AG04450 (cell line): Measurements from ENCODE around the gene RNF213. TPM values are rescaled to one million over a fixed set of nuclear protein-coding genes. Genes with fewer than 3 reads are reported as not detected.

Experiments used
- CTCF ChIA-PET: fragments of 300-600, 350-600 bp; formaldehyde crosslinking; extraction: SDS; loops from one replicate; lab custom pipeline; 2022; ENCODE audit warnings: antibody characterized with exemption, inconsistent platforms; lab: Charles Lee
- POLR2A ChIA-PET: fragments of 350-600 bp; formaldehyde crosslinking; extraction: SDS; loops from one replicate; lab custom pipeline; 2021; ENCODE audit warnings: antibody characterized with exemption, inconsistent platforms; lab: Yijun Ruan, JAX
- DNase-seq: peaks from one replicate; pipeline ENCODE4 v3.0.0-alpha.2; 2011; ENCODE audit warnings: low read depth, low spot score
- H3K27ac ChIP-seq: one replicate; pipeline ENCODE4 v1.5.1; 2012; ENCODE audit warnings: low read depth, low read length, control low read depth
- H3K27me3 ChIP-seq: one replicate; pipeline ENCODE4 v1.6.0; 2012; ENCODE audit warnings: low read length; ENCODE audit not compliant: control insufficient read depth, insufficient read depth
- H3K4me3 ChIP-seq: 2 replicates; pipeline ENCODE4 v1.5.1; 2011; ENCODE audit warnings: mild to moderate bottlenecking, low read depth, low read length, control low read depth
- H3K9me3 ChIP-seq: 2 replicates; pipeline ENCODE4 v1.5.1; 2012; ENCODE audit warnings: low read length; ENCODE audit not compliant: control insufficient read depth, insufficient read depth
- CTCF ChIP-seq: IDR thresholded peaks from 2 replicates; pipeline ENCODE4 v1.5.1; 2011; ENCODE audit warnings: low read depth, low read length, control low read depth, inconsistent platforms
- polyA plus RNA-seq: library from polyadenylated mRNA; depleted of rRNA; stranded (reverse); fragments of >200 nt; gene quantifications from 2 replicates; pipeline ENCODE4 v1.2.3, GENCODE V29; 2011

RNF213 gene
- polyA plus RNA-seq, 1 experiment, result 46.8 TPM

- no peak for TF ChIP-seq CTCF
- Histone ChIP-seq H3K4me3 (no peak overlapping the region), H3K27ac (no peak overlapping the region), H3K27me3 (no peaks in the 10 kb centered on the region), H3K9me3 (no peaks in the 10 kb centered on the region; the same call in 1 of the 2 replicates)
- ChIA-PET CTCF (interaction anchor here (1.4 to 1.7 kb wide), 2 partner anchors 14 to 553 kb away, joined by 3 to 12 read pairs; no protein-coding TSS in a partner anchor), POLR2A (no interaction called here)
- DNase-seq, result no peak
Measured at GRCh38 chr17:80428363-80428762, 167.7 kb downstream of the RNF213 start.

GRCh38 chr17:80428796-80429195 lies 168.1 kb downstream of the RNF213 start:
- Histone ChIP-seq H3K4me3 (no peak overlapping the region), H3K27ac (no peak overlapping the region), H3K9me3 (no peaks in the 10 kb centered on the region; the same call in 1 of the 2 replicates), H3K27me3 (no peaks in the 10 kb centered on the region)
- no peak for DNase-seq
- CTCF ChIA-PET, result no interaction called here
- POLR2A ChIA-PET, result no interaction called here
- no peak for TF ChIP-seq CTCF

GRCh38 chr17:80429356-80430275 lies 169.0 kb downstream of the RNF213 start:
- TF ChIP-seq CTCF, result no peak
- Histone ChIP-seq H3K27ac (no peak overlapping the region), H3K4me3 (no peak overlapping the region), H3K27me3 (no peaks in the 10 kb centered on the region), H3K9me3 (no peaks in the 10 kb centered on the region; the same call in 1 of the 2 replicates)
- ChIA-PET CTCF (no interaction called here), POLR2A (no interaction called here)
- DNase-seq, result no peak

- POLR2A ChIA-PET, result no interaction called here
- no peaks in the 10 kb centered on the region for H3K27me3 ChIP-seq
- TF ChIP-seq CTCF, result no peak
- no peak for DNase-seq
- H3K4me3 ChIP-seq, result no peak overlapping the region
- CTCF ChIA-PET, result no interaction called here
- H3K27ac ChIP-seq, result no peak overlapping the region
- no peaks in the 10 kb centered on the region for H3K9me3 ChIP-seq
Measured at GRCh38 chr17:80430446-80431245, 170.0 kb downstream of the RNF213 start.
